ENCODE results near the gene TMEM154.

DNA sequence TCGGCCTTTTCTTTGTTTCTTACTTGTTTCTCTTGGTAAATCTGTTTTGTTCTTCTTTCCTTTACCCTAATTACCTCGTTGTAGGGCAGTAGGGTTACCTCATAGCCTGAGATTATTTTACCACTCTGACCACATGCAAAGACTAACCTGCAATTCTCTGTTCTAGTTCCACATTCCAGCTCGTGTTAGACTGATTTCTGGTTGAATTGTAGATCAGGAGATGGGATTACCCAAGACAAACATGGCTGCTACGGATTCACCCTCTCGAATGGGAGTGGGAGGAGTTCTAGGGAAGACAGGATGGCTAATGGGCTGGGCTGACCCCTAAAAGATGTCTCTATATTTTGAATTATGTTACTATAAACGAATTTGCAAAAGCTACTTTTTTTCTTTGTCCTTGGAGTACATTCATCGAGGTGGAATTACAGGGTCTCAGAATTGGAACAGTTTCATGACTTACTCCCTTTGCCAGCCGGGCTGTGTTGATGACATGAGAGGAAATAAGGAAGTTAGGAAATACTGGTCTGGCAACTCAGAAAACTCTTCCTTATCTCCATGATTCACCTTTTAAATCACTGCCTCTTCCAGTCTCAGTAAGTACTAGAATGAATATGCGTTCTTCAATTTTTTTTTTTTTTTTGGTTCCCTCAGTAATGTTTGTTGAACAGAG, 107.2 kb downstream of the TMEM154 start:
- TF ChIP-seq, protein P1, sequence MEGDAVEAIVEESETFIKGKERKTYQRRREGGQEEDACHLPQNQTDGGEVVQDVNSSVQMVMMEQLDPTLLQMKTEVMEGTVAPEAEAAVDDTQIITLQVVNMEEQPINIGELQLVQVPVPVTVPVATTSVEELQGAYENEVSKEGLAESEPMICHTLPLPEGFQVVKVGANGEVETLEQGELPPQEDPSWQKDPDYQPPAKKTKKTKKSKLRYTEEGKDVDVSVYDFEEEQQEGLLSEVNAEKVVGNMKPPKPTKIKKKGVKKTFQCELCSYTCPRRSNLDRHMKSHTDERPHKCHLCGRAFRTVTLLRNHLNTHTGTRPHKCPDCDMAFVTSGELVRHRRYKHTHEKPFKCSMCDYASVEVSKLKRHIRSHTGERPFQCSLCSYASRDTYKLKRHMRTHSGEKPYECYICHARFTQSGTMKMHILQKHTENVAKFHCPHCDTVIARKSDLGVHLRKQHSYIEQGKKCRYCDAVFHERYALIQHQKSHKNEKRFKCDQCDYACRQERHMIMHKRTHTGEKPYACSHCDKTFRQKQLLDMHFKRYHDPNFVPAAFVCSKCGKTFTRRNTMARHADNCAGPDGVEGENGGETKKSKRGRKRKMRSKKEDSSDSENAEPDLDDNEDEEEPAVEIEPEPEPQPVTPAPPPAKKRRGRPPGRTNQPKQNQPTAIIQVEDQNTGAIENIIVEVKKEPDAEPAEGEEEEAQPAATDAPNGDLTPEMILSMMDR (IDR thresholded peaks at IDR 0.05; ENCODE audit: low read depth, low read length) = no peak
- TF ChIP-seq POLR2A (IDR thresholded peaks at IDR 0.05; ENCODE audit: extremely low read depth, insufficient read length) (no peak), MYC (IDR thresholded peaks at IDR 0.05; ENCODE audit: low read depth, low read length) (no peak)
